ENCODE results near the gene OR9Q1.

GRCh38 chr11:58142761-58143160 is 119.1 kb downstream of the OR9Q1 start:
- TF ChIP-seq POLR2AphosphoS5 (IDR thresholded peaks at IDR 0.05; ENCODE audit: low read depth) (no peak), EZH2 (IDR thresholded peaks at IDR 0.05; ENCODE audit: low read depth, unreplicated experiment) (no peak), CTCF (conservative IDR thresholded peaks at IDR 0.05; ENCODE audit: low read depth in 2 of 2) (no peak), EZH2phosphoT487 (IDR thresholded peaks at IDR 0.05; ENCODE audit: unreplicated experiment) (no peak), REST (IDR thresholded peaks at IDR 0.05; ENCODE audit: unreplicated experiment) (no peak), NANOG (IDR thresholded peaks at IDR 0.05; ENCODE audit: borderline replicate concordance) (no peak), JUNB (IDR thresholded peaks at IDR 0.05; ENCODE audit: unreplicated experiment) (no peak), STAT1 (IDR thresholded peaks at IDR 0.05; ENCODE audit: unreplicated experiment) (no peak)

Data from GM23338 (cell line).